ENCODE data around the gene FIBP. TPM values are rescaled to one million over a fixed set of nuclear protein-coding genes. Genes with fewer than 3 reads are reported as not detected.

The FIBP gene
- total and polyA plus RNA-seq, 2 of the 8 experiments (the other 6 are each of a cell fraction or from before 2014, with no cell fraction given): 74.3 to 173 TPM

DNA sequence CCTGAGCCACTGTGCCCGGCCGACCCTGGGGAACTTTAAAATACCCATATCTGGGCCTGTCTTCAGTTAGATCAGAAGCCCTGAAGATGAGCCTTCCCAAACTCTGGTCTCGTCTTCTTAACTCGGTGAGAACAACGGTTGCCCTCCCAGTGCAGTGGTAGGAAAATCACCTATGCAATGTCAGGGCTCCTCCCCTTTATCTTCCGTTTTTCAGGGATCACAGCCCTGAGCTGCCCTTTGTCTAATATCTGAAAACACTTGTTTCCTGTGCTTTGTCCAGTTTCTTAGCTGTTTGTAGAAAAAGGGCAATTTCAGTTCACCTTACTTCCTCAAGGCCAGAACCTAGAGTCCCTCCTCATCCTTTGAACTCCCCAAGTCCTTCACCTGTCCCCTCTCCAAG, 40.4 kb upstream of the FIBP start (continued):
- TF ChIP-seq, protein P1, sequence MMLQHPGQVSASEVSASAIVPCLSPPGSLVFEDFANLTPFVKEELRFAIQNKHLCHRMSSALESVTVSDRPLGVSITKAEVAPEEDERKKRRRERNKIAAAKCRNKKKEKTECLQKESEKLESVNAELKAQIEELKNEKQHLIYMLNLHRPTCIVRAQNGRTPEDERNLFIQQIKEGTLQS (IDR thresholded peaks at IDR 0.05; ENCODE audit: insufficient read depth, low read depth, low read length): no peak
- TF ChIP-seq FOSL1 (IDR thresholded peaks at IDR 0.05; ENCODE audit: insufficient read depth, low read depth, low read length): no peak
- TF ChIP-seq, protein P2, sequence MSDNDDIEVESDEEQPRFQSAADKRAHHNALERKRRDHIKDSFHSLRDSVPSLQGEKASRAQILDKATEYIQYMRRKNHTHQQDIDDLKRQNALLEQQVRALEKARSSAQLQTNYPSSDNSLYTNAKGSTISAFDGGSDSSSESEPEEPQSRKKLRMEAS (IDR thresholded peaks at IDR 0.05): no peak
- no peak for TF ChIP-seq GABPA (IDR thresholded peaks at IDR 0.05; ENCODE audit: borderline replicate concordance, insufficient read depth, low read length)
- TF ChIP-seq EZH2 (IDR thresholded peaks at IDR 0.05; ENCODE audit: low read depth, low read length, severe bottlenecking): no peak
- no peak for TF ChIP-seq TBP (IDR thresholded peaks at IDR 0.05; ENCODE audit: low read depth, low read length)
- TF ChIP-seq TCF12 (IDR thresholded peaks at IDR 0.05; ENCODE audit: low read depth, low read length): no peak
- no peak for TF ChIP-seq BRCA1 (IDR thresholded peaks at IDR 0.05; ENCODE audit: low read depth, low read length)
- TF ChIP-seq SP1 (IDR thresholded peaks at IDR 0.05; ENCODE audit: low read depth, low read length): no peak
